Panc1 (cell line): ENCODE data around the gene PSMA6. TPM values are rescaled to one million over a fixed set of nuclear protein-coding genes. Genes with fewer than 3 reads are reported as not detected.

ENCODE experiments used
- ATAC-seq: fragments of 200-7000 bp; cut with Tn5 transposase; 2 replicates; pipeline ENCODE4 v1.9.1; 2020; ENCODE audit warnings: mild to moderate bottlenecking, moderate library complexity
- BruUV-seq: library from RNA; stranded (reverse); fragments of 400-500 nt; replicated peaks from 2 replicates; lab custom pipeline; 2021; lab: Mats Ljungman, UMichigan
- CTCF ChIA-PET: fragments of 300-600 bp; sonication (Branson Sonifier 250); formaldehyde crosslinking; loops from one replicate; lab custom pipeline; 2022; ENCODE audit warnings: antibody characterized with exemption; lab: Charles Lee
- POLR2A ChIA-PET: fragments of 300-600 bp; sonication (Branson Sonifier 250); formaldehyde crosslinking; loops from one replicate; lab custom pipeline; 2022; ENCODE audit warnings: antibody characterized with exemption; lab: Charles Lee
- DNase-seq: peaks from one replicate; pipeline ENCODE4 v3.0.0-alpha.2; 2010; ENCODE audit warnings: low read depth, low spot score
- H3K27ac ChIP-seq: 2 replicates; pipeline ENCODE4 v1.5.1; 2011; ENCODE audit warnings: mild to moderate bottlenecking, low read length, inconsistent platforms
- H3K27me3 ChIP-seq: fragments of 200-500 bp; sonication (Bioruptor generic); 2 replicates; pipeline ENCODE4 v1.6.0; 2014; ENCODE audit warnings: low read length, inconsistent platforms; ENCODE audit not compliant: control insufficient read depth, insufficient read depth
- H3K36me3 ChIP-seq: fragments of 200-500 bp; sonication (Bioruptor generic); 2 replicates; pipeline ENCODE4 v1.5.1; 2014; ENCODE audit warnings: inconsistent platforms, mild to moderate bottlenecking, low read length, moderate library complexity; ENCODE audit not compliant: control insufficient read depth, insufficient read depth
- H3K4me1 ChIP-seq: 2 replicates; pipeline ENCODE4 v1.5.1; 2011; ENCODE audit warnings: inconsistent platforms, mild to moderate bottlenecking, low read length, moderate library complexity; ENCODE audit not compliant: control insufficient read depth, insufficient read depth
- H3K4me3 ChIP-seq, 2 experiments: 2 replicates each; pipeline ENCODE4 v1.5.1; 2011 to 2012; ENCODE audit warnings: low read depth in 2 of 2, low read length in 2 of 2, mild to moderate bottlenecking in 2 of 2, inconsistent platforms in 1 of 2, moderate library complexity in 1 of 2
- H3K9me3 ChIP-seq: fragments of 200-500 bp; sonication (Bioruptor generic); 2 replicates; pipeline ENCODE4 v1.5.1; 2014; ENCODE audit warnings: low read depth, mild to moderate bottlenecking, inconsistent platforms, low read length, moderate library complexity; ENCODE audit not compliant: control insufficient read depth, insufficient read depth
- POLR2AphosphoS5 ChIP-seq: IDR thresholded peaks from 2 replicates; pipeline ENCODE4 v1.6.1; 2012; ENCODE audit warnings: mild to moderate bottlenecking, low read depth, low read length, moderate library complexity
- SIN3A ChIP-seq: IDR thresholded peaks from 2 replicates; pipeline ENCODE4 v1.6.1; 2012; ENCODE audit warnings: low read depth, mild to moderate bottlenecking, low read length, moderate library complexity, borderline replicate concordance; ENCODE audit not compliant: insufficient read depth
- TCF7L2 ChIP-seq: IDR thresholded peaks from 2 replicates; pipeline ENCODE4 v1.6.1; 2011; ENCODE audit warnings: mild to moderate bottlenecking, low read depth, low read length, inconsistent platforms
- in situ Hi-C: cut with HindIII; loops from 2 replicates; pipeline ENCODE4 v1.10.0; 2016; ENCODE audit warnings: low sequenced_read_pairs, low pct_unique_long_range_greater_than_20kb
- intact Hi-C: fragments of 100-400 bp; cut with micrococcal nuclease; formaldehyde crosslinking; loops from one replicate; pipeline ENCODE4 v1.10.0; 2022; ENCODE audit not compliant: unreplicated experiment
- total RNA-seq: library from RNA; stranded (reverse); gene quantifications from one replicate; pipeline ENCODE4 v1.2.1, GENCODE V29; 2021; ENCODE audit not compliant: unreplicated experiment
- TF ChIP-seq, protein P1 (sequence below): fragments of 450-650 bp; IDR thresholded peaks from 2 replicates; pipeline ENCODE4 v1.5.1; 2017; ENCODE audit warnings: mild to moderate bottlenecking
- TF ChIP-seq, protein P2 (sequence below), 2 experiments: IDR thresholded peaks; 2 replicates each; pipeline ENCODE4 v1.6.1; 2011 to 2012; ENCODE audit warnings: low read depth in 2 of 2, control low read depth in 1 of 2, low read length in 1 of 2, mild to moderate bottlenecking in 1 of 2, moderate library complexity in 1 of 2; ENCODE audit not compliant: insufficient read depth in 1 of 2

PSMA6 gene
- total RNA-seq, 1 experiment from 2014 or later, result 197 TPM

DNA sequence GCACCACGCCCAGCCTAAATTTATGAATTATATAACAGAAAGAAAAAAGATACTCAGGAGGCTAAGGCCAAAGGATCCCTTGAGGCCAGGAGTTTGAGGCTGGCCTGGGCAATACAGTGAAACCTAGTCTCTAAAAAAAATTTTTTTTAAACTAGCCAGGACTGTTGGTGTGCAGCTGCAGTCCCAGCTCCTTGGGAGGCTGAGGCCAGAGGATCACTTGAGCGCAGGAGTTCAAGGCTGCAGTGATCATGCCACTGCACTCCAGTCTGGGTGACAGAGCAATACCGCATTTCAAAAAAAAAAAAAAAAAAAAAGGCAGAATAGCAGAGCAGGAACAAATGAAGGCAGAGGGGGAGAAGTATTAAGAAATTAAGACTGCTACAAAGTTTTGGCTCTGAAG, 2.6 kb upstream of the PSMA6 start:
- Histone ChIP-seq H3K36me3 (peaks cover 6% of the 10 kb centered on the region), H3K9me3 (no peaks in the 10 kb centered on the region), H3K27ac (no peak overlapping the region), H3K27me3 (no peaks in the 10 kb centered on the region), H3K4me1 (no peaks in the 10 kb centered on the region), H3K4me3 (no peak overlapping the region)
- ChIA-PET CTCF (no interaction called here), POLR2A (no interaction called here)
- no peak for TF ChIP-seq TCF7L2
- TF ChIP-seq, protein P1, sequence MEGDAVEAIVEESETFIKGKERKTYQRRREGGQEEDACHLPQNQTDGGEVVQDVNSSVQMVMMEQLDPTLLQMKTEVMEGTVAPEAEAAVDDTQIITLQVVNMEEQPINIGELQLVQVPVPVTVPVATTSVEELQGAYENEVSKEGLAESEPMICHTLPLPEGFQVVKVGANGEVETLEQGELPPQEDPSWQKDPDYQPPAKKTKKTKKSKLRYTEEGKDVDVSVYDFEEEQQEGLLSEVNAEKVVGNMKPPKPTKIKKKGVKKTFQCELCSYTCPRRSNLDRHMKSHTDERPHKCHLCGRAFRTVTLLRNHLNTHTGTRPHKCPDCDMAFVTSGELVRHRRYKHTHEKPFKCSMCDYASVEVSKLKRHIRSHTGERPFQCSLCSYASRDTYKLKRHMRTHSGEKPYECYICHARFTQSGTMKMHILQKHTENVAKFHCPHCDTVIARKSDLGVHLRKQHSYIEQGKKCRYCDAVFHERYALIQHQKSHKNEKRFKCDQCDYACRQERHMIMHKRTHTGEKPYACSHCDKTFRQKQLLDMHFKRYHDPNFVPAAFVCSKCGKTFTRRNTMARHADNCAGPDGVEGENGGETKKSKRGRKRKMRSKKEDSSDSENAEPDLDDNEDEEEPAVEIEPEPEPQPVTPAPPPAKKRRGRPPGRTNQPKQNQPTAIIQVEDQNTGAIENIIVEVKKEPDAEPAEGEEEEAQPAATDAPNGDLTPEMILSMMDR, result no peak
- TF ChIP-seq, protein P2, sequence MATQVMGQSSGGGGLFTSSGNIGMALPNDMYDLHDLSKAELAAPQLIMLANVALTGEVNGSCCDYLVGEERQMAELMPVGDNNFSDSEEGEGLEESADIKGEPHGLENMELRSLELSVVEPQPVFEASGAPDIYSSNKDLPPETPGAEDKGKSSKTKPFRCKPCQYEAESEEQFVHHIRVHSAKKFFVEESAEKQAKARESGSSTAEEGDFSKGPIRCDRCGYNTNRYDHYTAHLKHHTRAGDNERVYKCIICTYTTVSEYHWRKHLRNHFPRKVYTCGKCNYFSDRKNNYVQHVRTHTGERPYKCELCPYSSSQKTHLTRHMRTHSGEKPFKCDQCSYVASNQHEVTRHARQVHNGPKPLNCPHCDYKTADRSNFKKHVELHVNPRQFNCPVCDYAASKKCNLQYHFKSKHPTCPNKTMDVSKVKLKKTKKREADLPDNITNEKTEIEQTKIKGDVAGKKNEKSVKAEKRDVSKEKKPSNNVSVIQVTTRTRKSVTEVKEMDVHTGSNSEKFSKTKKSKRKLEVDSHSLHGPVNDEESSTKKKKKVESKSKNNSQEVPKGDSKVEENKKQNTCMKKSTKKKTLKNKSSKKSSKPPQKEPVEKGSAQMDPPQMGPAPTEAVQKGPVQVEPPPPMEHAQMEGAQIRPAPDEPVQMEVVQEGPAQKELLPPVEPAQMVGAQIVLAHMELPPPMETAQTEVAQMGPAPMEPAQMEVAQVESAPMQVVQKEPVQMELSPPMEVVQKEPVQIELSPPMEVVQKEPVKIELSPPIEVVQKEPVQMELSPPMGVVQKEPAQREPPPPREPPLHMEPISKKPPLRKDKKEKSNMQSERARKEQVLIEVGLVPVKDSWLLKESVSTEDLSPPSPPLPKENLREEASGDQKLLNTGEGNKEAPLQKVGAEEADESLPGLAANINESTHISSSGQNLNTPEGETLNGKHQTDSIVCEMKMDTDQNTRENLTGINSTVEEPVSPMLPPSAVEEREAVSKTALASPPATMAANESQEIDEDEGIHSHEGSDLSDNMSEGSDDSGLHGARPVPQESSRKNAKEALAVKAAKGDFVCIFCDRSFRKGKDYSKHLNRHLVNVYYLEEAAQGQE (IDR thresholded peaks at IDR 0.05; ENCODE audit: insufficient read depth in 1 of 2, low read depth in 2 of 2, low read length in 1 of 2), result no peak
- no peak for TF ChIP-seq SIN3A
- no peak for TF ChIP-seq POLR2AphosphoS5
- intact Hi-C loops (loop anchor here (10.0 kb wide), 2 partner anchors 115 to 145 kb away; partner anchors contain the start of gene NFKBIA), in situ Hi-C loops (no loop called here)
- ATAC-seq (no peak), DNase-seq (no peak)
- no TSS peak for BruUV-seq

DNA sequence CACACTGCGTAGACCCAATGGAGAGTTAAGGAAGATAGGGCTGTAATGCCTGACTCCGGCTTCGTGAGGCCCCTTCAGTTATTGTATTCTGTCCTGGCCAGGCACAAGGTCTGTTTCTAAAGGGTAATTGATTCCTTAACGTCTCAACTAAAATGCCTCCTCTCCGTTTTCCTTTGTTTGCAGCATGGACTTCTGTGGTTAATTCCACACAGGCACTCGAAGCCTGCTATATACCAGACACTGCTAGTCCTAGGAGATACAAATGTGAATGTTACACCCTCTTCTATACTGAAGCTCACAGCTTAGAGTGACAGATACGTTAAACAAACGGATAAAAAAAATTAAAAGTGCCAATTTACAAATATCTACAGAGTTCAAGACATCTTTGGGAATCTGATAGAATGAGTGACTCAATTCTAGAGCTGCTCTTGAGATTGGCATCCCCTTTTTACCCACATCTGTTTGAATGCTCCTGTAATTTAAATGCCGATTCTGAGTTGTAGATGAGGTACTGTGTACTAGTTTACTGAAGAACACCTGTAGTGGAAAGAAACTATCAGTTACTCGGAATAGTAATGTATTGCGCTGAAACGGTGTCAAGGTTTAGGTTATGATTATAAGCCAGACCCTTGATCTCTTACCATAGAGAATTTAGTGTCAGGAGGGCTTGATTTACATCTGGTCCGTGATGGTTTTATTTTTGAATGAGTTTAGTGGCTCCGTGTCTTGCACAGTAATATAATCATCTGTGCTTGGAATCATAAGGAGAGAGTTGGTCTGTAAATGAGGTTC, 784 bp downstream of the PSMA6 start:
- Histone ChIP-seq H3K27ac (peak overlapping the region; percentile 95), H3K4me3 (peak overlapping the region; percentile 81 to 90), H3K27me3 (no peaks in the 10 kb centered on the region), H3K4me1 (peaks cover 3% of the 10 kb centered on the region; the same call in 1 of the 2 replicates), H3K36me3 (peaks cover 6% of the 10 kb centered on the region), H3K9me3 (no peaks in the 10 kb centered on the region)
- intact Hi-C loops, result loop anchor here (10.0 kb wide), 2 partner anchors 112 to 148 kb away; partner anchors contain the start of gene NFKBIA
- DNase-seq (no peak), ATAC-seq (peak; percentile 22)
- POLR2A ChIA-PET, result no interaction called here
- BruUV-seq, result no TSS peak
- CTCF ChIA-PET, result no interaction called here
- in situ Hi-C loops, result no loop called here
- TF ChIP-seq, protein P2 (IDR thresholded peaks at IDR 0.05; ENCODE audit: insufficient read depth in 1 of 2, low read depth in 2 of 2, low read length in 1 of 2), result no peak
- no peak for TF ChIP-seq POLR2AphosphoS5
- TF ChIP-seq, protein P1, result no peak
- no peak for TF ChIP-seq SIN3A
- no peak for TF ChIP-seq TCF7L2
